KOPT-K1 (cell line): Measurements from ENCODE around the gene RPL15.
"Not testable (repeated sequence)": the region's sequence is repeated elsewhere in the genome, so short reads cannot be mapped to it uniquely, and the experiment has no call there.

ENCODE experiments used
- H3K27ac ChIP-seq: fragments of 200-600 bp; sonication (generic); 2 replicates; pipeline ENCODE4 v1.5.1; 2016; ENCODE audit warnings: antibody characterized with exemption, mild to moderate bottlenecking, low read depth, low read length; ENCODE audit not compliant: poor library complexity, severe bottlenecking
- H3K36me3 ChIP-seq: fragments of 200-600 bp; sonication (generic); 2 replicates; pipeline ENCODE4 v1.5.1; 2017; ENCODE audit warnings: antibody characterized with exemption, mild to moderate bottlenecking, low read length, moderate library complexity; ENCODE audit not compliant: insufficient read depth
- H3K9me3 ChIP-seq: fragments of 200-600 bp; sonication (generic); 2 replicates; pipeline ENCODE4 v1.5.1; 2017; ENCODE audit warnings: antibody characterized with exemption, low read length, mild to moderate bottlenecking; ENCODE audit not compliant: insufficient read depth, poor library complexity, severe bottlenecking

The RPL15 gene

GRCh38 chr3:23913873-23914743 is 2.8 kb upstream of the RPL15 start:
- Histone ChIP-seq H3K36me3 (peaks cover 18% of the 10 kb centered on the region), H3K9me3 (no peaks in the 10 kb centered on the region), H3K27ac (no peak overlapping the region)

GRCh38 chr3:23915537-23916108 is 1.3 kb upstream of the RPL15 start:
- Histone ChIP-seq H3K9me3 (no peaks in the 10 kb centered on the region), H3K27ac (no peak overlapping the region), H3K36me3 (peaks cover 32% of the 10 kb centered on the region)

DNA sequence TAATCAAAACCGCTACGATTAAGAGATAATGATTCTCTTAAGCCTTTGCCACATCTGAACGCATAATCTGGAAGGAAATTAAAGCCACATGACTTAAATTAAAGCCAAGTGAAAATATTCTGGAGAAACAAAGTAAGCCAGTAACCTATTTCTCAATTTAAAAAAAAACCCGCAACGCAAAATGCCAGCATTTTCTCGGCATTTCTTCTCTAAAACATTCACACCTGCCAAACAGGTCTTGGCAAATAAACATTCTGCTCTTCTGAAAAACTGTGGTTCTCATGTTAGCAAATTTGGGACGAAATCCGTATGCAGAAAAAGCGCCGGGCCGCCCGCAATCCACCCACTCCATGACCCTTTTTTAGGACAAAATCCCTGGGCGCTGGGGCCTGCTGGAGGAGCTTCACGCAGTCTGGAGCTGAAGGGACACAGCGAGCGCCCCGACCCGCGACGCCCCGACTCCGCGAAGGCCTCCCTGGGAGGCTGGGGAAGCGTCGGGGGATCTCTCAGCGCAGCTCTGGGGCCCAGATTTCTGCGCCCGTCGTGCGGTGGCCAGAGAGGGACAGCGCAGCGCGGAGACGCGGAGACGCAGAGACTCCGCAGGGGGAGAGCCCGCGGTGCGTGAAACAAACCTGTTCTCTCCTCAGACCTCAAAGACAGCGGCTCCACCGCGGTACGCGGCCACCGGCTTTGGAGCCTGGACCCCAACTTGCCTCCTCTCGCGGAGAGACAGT is 613 bp upstream of the RPL15 start:
- Histone ChIP-seq H3K36me3 (peaks cover 39% of the 10 kb centered on the region), H3K27ac (peak overlapping the region; percentile 85), H3K9me3 (no peaks in the 10 kb centered on the region)

GRCh38 chr3:23917679-23918303 is 859 bp downstream of the RPL15 start:
- H3K36me3 ChIP-seq: peaks cover 50% of the 10 kb centered on the region
- H3K9me3 ChIP-seq: not testable (repeated sequence)
- H3K27ac ChIP-seq: peak overlapping the region; percentile 85

DNA sequence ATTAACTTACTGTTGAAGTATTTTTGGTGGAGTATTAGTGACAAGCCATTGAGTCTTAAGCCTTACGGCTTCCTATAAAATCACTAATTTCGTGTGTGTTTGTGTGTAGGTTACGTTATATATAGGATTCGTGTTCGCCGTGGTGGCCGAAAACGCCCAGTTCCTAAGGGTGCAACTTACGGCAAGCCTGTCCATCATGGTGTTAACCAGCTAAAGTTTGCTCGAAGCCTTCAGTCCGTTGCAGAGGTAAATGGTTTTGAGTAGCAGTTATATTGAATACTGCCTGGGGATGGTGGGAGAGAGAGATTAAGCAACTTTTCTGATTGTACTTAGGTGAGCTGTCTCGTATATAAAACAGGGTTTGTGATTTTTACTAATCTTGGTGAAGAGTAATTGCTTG is 1.4 kb downstream of the RPL15 start:
- H3K36me3 ChIP-seq: peaks cover 56% of the 10 kb centered on the region
- peak overlapping the region; percentile 85 for H3K27ac ChIP-seq
- not testable (repeated sequence) for H3K9me3 ChIP-seq

DNA sequence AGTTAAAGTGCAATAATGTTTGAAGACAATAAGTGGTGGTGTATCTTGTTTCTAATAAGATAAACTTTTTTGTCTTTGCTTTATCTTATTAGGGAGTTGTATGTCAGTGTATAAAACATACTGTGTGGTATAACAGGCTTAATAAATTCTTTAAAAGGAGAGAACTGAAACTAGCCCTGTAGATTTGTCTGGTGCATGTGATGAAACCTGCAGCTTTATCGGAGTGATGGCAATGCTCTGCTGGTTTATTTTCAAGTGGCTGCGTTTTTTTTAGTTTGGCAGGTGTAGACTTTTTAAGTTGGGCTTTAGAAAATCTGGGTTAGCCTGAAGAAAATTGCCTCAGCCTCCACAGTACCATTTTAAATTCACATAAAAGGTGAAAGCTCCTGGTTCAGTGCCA is 2.7 kb downstream of the RPL15 start:
- Histone ChIP-seq H3K36me3 (peaks cover 60% of the 10 kb centered on the region), H3K27ac (no peak overlapping the region), H3K9me3 (no peaks in the 10 kb centered on the region)

DNA sequence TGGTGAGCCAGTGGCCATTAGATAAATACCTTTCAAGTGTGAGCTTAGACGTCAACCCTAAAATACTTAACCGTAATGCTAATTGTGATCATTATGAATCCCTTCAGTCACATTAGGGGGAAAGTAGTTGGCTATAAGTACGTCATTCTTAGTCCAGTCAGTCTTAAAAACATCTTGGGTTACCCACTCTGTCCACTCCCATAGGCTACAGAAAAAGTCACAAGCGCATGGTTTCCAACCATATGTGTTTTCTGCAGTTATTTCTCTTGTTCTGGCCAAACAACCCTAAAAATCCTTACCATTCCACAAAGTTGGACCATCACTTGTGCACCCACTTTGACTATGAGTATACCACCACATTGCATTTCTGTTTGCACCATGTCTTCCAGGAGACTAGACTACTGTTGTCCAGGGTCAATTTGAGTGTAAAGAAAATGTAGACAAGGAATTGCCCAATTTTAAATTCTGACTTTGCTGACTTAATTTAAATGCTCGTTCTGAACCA is 3.3 kb downstream of the RPL15 start:
- no peak overlapping the region for H3K27ac ChIP-seq
- no peaks in the 10 kb centered on the region for H3K9me3 ChIP-seq
- peaks cover 60% of the 10 kb centered on the region for H3K36me3 ChIP-seq

DNA sequence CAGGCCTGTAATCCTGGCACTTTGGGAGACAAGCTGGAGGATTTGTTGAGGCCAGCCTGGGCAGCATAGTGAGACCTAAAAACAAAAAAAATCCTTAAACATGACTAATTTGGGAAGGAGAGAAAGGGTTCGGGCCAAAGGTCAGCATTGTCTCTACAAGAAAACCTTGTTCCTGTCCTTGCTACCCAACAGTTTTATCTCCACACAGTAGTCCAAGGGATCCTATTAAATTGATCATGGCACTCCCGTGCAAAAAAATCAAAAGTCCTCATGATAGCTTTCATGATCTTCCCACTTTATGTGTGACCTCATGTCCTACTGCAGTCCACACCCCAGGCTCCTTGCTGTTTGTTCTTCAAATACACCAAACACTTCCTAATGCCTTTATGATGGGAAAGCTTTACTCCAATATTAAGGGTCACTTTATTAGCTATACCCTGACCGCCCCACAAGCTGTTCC is 4.2 kb downstream of the RPL15 start:
- no peak overlapping the region for H3K27ac ChIP-seq
- H3K36me3 ChIP-seq: peaks cover 60% of the 10 kb centered on the region
- H3K9me3 ChIP-seq: no peaks in the 10 kb centered on the region

- Histone ChIP-seq H3K27ac (no peak overlapping the region), H3K9me3 (no peaks in the 10 kb centered on the region), H3K36me3 (peaks cover 46% of the 10 kb centered on the region)
Observed at GRCh38 chr3:23923786-23924185, 6.9 kb downstream of the RPL15 start.

DNA sequence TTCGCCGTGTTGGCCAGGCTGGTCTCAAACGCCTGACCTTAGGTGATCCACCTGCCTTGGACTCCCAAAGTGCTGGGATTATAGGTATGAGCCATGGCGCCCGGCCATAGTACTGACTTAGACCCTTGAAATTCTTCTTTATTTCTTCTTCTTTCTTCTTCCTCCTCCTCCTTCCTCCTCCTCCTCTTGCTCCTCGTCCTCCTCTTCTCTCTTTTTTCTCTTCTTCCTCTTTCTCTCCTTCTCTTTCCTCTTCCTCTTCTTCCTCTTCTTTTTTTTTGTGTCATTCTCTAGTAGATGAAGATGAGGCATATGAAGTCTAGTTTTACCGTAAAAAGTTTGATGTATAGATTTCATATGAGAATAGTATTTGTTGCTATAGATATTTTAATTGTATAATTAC is 9.3 kb downstream of the RPL15 start:
- H3K36me3 ChIP-seq: peaks cover 22% of the 10 kb centered on the region
- no peaks in the 10 kb centered on the region for H3K9me3 ChIP-seq
- H3K27ac ChIP-seq: no peak overlapping the region

DNA sequence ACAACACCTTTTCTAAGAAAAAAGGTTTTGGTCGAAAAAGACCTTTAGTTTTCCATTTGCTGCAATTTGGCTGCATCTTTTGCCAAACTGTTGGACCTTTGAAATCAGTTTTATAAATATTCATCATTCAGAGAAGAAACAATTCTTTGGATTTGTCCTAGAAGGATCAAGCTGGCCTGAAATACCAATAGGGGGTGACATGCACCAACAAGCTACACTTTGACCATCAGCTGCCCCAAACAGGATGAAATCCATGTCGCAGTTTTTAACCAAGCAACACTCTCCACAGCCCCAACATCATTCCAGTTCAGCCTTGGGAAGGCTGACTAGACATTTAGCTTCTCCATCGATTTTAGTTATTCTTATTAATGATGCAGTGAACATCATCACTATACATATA is 9.8 kb downstream of the RPL15 start:
- Histone ChIP-seq H3K27ac (no peak overlapping the region), H3K36me3 (peaks cover 17% of the 10 kb centered on the region), H3K9me3 (no peaks in the 10 kb centered on the region)

DNA sequence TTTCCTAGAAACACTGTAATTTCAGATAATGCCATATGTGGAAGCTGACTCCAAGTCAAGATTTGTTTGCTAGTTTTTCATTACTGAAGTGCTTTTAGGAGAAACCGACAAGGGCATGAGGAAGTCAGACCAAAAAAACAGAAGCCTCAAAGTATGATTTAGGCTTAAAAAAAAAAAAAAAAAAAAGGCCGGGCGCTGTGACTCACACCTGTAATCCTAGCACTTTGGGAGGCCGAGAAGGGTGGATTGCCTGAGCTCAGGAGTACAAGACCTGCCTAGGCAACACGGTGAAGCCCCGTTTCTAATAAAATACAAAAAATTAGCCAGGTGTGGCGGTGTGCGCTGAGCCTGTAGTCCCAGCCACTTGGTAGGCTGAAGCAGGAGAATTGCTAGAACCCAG is 11.6 kb downstream of the RPL15 start:
- H3K36me3 ChIP-seq: peaks cover 5% of the 10 kb centered on the region; the same call in 1 of the 2 replicates
- no peak overlapping the region for H3K27ac ChIP-seq

DNA sequence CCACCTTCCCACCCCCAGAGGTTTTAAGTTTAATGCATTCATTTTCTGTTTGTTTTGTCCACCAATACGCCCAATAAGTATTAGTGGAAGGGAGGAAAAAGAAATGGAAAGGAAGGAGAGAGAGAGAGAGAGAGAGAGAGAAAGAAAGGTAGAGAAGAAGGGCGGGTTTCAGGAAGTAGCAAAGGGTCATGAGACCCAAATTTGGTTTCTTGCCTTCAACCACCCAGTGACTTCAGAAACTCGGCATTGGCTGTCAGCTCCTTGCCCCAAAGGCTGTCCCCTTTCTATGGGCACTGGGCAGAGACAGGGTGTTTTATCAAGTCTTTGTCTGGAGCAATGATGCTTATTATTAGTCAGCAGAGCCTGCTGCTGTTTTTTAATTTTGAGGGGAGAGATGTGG is 14.7 kb downstream of the RPL15 start:
- H3K36me3 ChIP-seq: no peaks in the 10 kb centered on the region
- H3K27ac ChIP-seq: no peak overlapping the region
- no peaks in the 10 kb centered on the region for H3K9me3 ChIP-seq

More for the DNA sequence above, 11.6 kb downstream of the RPL15 start:
- H3K9me3 ChIP-seq: no peaks in the 10 kb centered on the region

GRCh38 chr3:23932571-23932970 is 15.6 kb downstream of the RPL15 start:
- no peaks in the 10 kb centered on the region for H3K36me3 ChIP-seq
- H3K27ac ChIP-seq: no peak overlapping the region
- H3K9me3 ChIP-seq: no peaks in the 10 kb centered on the region

DNA sequence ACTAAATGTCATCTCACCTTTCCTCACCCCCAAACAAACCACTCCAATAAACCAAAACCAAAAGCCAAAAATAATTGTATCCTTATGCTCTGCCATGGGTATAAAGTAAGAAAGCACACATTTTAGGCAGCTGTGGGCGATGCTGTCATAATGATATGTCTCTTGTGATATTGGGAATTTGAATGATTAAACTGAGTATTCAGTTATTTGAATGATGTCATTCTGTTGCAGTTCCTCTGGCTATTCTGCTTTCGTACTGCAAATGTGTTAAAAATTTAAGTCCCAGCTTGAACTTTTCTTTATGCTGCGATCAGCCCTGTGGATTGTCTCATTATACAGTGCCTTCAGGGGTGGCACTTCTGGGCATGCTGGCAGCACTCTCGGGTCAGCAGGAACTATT is 17.3 kb downstream of the RPL15 start:
- Histone ChIP-seq H3K9me3 (no peaks in the 10 kb centered on the region), H3K27ac (no peak overlapping the region), H3K36me3 (no peaks in the 10 kb centered on the region)
